Choroid plexus epithelial cell (primary cell): Measurements from ENCODE around the gene STIM2.

ENCODE experiments used
- DNase-seq: peaks from one replicate; pipeline ENCODE4 v3.0.0-alpha.2; 2010; ENCODE audit warnings: low read depth
- H3K4me3 ChIP-seq: 2 replicates; pipeline ENCODE4 v1.5.1; 2011; ENCODE audit warnings: low read depth, mild to moderate bottlenecking, control low read depth, low read length, moderate library complexity
- TF ChIP-seq, protein P1 (sequence below): conservative IDR thresholded peaks from 2 replicates; pipeline ENCODE4 v1.5.1; 2011; ENCODE audit warnings: low read depth, mild to moderate bottlenecking, control low read depth, inconsistent platforms, low read length, moderate library complexity

Gene STIM2

DNA sequence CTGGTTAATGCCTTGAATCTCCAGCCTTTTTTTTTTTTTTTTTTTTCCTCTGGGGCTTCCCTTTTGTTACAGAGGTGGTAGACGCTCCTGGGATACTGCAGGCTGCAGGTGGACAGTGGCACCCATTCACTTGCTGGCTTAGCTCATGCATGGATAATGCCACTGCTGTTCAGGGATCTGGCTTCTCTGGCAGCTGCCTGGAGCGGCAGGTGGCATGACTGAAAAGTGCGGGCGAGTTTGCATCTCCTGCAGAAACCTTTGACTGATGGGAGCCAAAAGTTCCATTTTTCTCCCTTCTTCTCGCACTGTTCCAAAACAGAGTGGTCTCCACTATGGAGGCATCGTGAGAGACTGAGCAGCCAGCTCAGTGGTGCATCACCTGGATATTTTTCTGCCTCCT is 5.9 kb upstream of the STIM2 start:
- no peak overlapping the region for H3K4me3 ChIP-seq
- DNase-seq: no peak
- TF ChIP-seq, protein P1, sequence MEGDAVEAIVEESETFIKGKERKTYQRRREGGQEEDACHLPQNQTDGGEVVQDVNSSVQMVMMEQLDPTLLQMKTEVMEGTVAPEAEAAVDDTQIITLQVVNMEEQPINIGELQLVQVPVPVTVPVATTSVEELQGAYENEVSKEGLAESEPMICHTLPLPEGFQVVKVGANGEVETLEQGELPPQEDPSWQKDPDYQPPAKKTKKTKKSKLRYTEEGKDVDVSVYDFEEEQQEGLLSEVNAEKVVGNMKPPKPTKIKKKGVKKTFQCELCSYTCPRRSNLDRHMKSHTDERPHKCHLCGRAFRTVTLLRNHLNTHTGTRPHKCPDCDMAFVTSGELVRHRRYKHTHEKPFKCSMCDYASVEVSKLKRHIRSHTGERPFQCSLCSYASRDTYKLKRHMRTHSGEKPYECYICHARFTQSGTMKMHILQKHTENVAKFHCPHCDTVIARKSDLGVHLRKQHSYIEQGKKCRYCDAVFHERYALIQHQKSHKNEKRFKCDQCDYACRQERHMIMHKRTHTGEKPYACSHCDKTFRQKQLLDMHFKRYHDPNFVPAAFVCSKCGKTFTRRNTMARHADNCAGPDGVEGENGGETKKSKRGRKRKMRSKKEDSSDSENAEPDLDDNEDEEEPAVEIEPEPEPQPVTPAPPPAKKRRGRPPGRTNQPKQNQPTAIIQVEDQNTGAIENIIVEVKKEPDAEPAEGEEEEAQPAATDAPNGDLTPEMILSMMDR: no peak

DNA sequence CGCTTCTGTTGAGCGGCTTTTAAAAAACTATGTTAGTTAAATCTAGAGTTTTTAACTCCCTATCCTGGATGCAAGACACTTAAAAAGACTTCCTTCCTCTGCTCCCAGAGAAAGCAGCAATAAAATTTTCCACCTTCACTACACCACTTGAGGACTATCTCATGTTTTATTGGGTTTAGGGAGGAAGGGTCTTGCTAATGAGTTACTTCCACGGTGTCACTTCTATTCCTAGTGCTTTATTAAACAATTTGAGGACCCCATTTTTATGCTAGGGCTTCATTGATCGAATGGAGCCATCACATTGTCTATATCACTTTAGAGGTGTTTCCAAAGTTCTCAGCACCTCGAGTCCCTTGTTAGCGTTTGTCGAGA is 3.7 kb upstream of the STIM2 start:
- no peak for DNase-seq
- TF ChIP-seq, protein P1: no peak
- peak overlapping the region; percentile 82 for H3K4me3 ChIP-seq

DNA sequence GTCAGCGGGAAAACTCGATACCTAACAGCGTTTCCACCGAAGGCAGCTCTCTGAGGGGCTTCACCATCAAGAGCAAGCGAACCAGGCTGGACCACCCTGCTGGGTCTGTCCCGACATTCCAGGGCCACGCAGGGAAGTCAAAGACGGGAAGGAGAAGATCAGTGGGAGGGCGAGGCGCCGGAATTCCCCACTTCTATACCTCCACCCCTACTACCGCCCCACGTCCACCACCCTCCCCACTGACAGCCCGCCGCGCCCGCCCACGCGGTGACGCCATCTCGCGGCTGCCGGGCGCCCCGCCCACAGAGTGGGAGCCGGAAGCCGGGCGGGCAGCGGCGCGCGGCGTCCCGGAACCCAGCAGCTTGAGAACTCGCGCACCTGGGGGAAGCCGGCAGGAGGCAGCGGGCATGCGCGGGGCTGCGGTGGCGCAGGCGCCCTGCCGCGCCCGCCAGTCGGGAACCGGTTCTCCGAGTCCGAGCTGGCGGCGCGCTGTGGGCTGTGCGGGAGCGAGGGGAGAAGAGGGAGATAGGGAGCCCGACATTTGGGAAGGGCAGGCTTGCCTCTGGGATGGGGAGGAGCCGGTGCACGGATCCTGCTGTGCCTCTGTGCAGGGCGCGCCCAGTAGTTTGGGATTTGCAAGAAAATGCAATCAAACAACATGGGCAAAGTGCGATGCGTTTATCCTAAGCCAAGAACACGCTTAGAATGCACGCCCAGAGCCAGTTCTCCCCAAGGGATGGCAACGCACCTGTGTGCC is 3.2 kb upstream of the STIM2 start:
- peak; percentile 88 for DNase-seq

DNA sequence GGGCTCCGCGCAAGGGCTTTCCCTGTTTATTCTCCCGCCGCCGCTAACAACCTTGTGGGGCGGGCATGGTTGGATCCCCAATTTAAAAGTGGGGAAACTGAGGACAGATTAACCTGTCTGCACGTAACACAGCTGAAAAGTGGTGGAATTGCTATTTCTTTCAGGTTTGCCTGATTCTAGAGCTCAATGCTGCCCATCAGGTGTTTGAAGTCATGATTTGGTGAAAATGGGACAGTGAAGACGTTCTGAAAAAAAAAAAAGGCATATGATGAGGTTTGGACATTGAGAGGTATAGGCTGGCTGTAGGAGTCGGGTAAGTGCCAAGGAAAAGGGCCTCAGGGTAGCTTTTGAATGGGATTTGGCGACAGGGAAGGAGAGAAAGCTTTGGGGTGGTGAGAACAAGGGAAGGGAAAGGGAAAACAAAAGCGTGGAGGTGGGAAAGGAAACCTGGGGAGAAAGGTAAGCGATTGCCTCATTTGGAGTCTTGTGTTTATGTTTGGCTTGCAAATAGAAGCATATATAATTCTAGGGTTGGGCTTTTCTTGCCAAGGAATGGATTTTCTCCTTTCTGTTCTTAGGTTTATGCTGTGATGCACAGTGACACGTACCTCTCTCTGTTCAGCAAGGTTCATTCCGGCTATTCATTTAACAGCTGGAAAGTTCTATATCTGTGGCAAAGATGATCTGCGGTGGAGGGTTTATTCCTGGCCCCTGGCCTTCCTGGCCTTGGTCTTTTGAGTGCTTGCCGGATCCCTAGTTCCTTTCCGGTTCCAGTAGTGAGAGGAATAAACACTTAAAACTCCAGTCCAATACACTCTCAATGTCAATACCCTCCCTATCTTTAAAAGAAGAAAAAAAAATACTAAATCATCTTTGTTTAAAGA is 2.4 kb upstream of the STIM2 start:
- peak overlapping the region; percentile 82 for H3K4me3 ChIP-seq
- no peak for DNase-seq
- TF ChIP-seq, protein P1: no peak

More for the DNA sequence above, 3.2 kb upstream of the STIM2 start:
- peak overlapping the region; percentile 82 for H3K4me3 ChIP-seq
- TF ChIP-seq, protein P1: no peak

DNA sequence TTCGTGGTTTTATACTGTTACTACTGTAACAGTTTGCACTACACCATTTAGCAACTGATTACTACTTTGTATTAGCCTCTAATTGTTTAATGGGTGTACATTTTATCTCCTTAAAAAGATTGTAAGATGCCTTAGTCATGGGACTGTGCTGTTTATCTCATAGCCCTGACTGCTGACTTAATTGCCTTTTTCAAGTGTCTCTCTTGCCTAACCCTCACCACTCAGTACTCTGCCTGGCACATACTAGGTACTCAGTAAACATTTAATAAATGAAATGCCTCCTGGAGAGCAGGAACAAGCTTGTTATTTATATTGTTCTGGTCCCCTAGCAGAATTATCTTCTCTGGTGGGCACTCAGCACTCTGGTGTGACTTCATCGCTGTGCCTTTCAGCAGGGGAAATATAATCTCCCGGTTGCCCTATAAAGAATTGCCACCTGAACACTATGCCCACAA is 1.7 kb upstream of the STIM2 start:
- TF ChIP-seq, protein P1: no peak
- H3K4me3 ChIP-seq: peak overlapping the region; percentile 3
- no peak for DNase-seq

DNA sequence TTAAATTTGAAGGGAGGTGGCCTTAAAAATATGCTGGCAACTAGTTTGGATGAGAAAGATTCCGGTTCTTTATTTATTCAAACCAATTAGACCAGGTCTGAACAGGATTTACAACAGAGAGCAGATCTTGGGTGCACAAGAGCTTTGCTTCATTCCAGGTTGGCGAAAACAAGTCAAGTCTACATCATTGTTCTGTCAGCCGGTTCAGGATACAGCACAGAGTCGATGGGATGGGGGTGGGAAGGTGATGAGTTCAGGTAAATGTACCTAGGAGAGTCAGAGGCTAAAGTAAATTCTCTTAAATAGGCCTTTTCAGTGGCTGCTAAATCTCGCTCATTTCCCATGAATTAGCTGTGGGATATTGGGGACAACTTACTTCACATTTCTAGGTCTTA is 882 bp upstream of the STIM2 start:
- H3K4me3 ChIP-seq: peak overlapping the region; percentile 77
- DNase-seq: no peak
- TF ChIP-seq, protein P1: no peak
